Cardiac fibroblast (primary cell): ENCODE results near the gene GJD2.

ENCODE experiments used
- DNase-seq, 2 donors: peaks; one replicate each; pipeline versions ENCODE4 v3.0.0 to v3.0.0-alpha.2; 2010; ENCODE audit warnings: low read depth in 2 of 2
- H3K4me3 ChIP-seq, 2 donors: replicated peaks in 1 of 2; 1 replicate in 1 of 2; 2 replicates in 1 of 2; pipeline ENCODE4 v1.5.1; 2011; ENCODE audit warnings: low read depth in 2 of 2, low read length in 2 of 2, mild to moderate bottlenecking in 2 of 2, moderate library complexity in 1 of 2
- TF ChIP-seq, protein P1 (sequence below): IDR thresholded peaks from one replicate; pipeline ENCODE4 v1.5.1; 2011; ENCODE audit warnings: low read depth, mild to moderate bottlenecking, low read length, inconsistent platforms

The GJD2 gene

GRCh38 chr15:34754674-34755418 lies at the start of gene GJD2:
TSS of gene GJD2 (minus strand) at chr15:34754998. CDS start at chr15:34754488, 510 bp downstream.
- no peak for DNase-seq
- TF ChIP-seq, protein P1, sequence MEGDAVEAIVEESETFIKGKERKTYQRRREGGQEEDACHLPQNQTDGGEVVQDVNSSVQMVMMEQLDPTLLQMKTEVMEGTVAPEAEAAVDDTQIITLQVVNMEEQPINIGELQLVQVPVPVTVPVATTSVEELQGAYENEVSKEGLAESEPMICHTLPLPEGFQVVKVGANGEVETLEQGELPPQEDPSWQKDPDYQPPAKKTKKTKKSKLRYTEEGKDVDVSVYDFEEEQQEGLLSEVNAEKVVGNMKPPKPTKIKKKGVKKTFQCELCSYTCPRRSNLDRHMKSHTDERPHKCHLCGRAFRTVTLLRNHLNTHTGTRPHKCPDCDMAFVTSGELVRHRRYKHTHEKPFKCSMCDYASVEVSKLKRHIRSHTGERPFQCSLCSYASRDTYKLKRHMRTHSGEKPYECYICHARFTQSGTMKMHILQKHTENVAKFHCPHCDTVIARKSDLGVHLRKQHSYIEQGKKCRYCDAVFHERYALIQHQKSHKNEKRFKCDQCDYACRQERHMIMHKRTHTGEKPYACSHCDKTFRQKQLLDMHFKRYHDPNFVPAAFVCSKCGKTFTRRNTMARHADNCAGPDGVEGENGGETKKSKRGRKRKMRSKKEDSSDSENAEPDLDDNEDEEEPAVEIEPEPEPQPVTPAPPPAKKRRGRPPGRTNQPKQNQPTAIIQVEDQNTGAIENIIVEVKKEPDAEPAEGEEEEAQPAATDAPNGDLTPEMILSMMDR: no peak
- H3K4me3 ChIP-seq: no peak within 1 kb of the TSS

DNA sequence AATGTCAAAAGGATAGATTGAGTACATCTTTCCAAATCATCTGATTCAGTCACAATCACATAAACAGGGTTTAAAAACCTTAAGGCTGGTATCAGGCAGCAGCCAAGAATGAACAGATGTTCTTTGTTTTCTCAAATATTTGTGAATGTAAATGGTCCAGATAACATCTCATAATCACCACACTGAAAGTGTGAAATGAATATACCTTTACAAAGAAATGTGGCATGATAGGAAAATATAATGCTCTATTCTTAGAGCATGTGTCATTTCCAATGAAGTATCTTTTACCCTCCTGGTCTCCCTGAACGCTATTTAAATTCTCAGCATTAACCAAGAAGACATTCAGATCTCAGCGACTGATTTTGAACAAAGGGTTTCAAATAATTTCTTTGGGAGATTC lies 49.3 kb upstream of the GJD2 start:
- TF ChIP-seq, protein P1: no peak
- DNase-seq: no peak
- H3K4me3 ChIP-seq: no peak overlapping the region

DNA sequence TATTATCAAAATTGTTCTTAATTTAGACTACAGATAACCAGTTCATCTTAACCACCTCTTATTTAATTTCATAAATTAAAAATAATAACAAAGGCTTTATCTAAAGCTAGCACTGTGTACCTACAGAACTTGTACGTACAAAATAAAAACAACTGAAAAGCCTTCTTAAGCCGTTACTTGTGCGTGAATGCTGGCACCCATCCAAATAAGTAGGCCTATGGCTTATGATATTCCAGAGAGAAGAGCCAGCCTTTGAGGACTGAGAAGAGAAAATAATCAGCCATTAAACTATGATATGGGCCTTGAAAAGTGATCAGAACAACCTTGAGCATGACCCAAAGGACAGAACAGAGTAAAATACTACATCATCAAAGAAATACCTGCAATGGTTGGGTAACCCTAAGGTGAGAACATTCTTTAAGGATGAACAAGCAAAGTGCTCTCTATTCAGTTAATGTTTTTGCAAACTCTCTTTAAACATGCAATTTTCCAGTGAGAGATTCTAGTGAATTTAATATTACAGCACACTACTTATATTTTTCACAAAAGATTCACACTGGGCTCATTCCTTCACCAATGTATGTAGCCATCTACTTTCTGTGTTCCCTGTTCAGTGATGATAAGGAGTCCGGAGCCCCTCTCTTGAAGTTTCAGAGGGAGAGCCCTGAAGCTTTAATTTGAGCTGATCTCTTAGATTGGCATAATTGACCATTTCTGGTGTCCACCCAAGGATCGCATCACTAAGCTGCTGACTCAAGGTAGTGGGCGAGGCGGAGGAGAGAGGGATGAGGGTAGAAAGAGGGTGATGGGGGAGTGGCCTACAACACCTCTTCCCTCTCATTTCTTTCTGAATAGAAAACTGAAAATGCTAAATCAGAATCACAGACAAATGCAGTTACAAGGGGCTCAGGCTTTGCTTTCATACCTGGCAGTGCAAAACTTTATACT lies 48.3 kb upstream of the GJD2 start:
- TF ChIP-seq, protein P1: no peak
- no peak overlapping the region for H3K4me3 ChIP-seq
- DNase-seq: no peak

DNA sequence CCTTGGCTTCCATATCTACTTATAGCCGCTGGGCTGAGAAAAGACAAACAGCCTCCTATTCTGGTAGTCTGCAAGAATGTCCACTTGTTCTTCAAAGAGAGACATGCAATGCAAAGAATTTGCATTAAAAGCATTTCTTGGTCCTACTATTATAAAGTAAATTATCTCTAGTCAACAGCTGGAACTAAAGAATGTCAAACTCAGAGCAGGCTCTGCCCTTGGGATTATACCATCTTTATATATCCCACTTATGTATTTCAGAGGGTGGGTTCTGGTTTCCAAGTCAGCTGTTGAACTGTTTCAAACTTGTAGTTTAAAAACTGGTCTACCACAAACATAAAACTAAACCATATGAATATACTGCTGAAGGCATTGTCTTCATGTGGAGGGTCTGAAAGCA lies 47.6 kb upstream of the GJD2 start:
- TF ChIP-seq, protein P1: no peak
- no peak for DNase-seq
- no peak overlapping the region for H3K4me3 ChIP-seq

- TF ChIP-seq, protein P1: no peak
- H3K4me3 ChIP-seq: no peak overlapping the region
- peak in 1 of 2 donors; percentile 33 for DNase-seq
These were observed 44.6 kb upstream of the GJD2 start for GRCh38 chr15:34799149-34800101.

GRCh38 chr15:34796847-34797435 lies 42.1 kb upstream of the GJD2 start:
- TF ChIP-seq, protein P1: no peak
- H3K4me3 ChIP-seq: no peak overlapping the region

More at GRCh38 chr15:34796847-34797435, 42.1 kb upstream of the GJD2 start:
- no peak for DNase-seq
